Measurements from ENCODE around the gene HAL.

GRCh38 chr12:95996034-95996658 lies at the start of gene HAL:
- TF ChIP-seq CTCF (IDR thresholded peaks at IDR 0.05) (no peak), POLR2A (IDR thresholded peaks at IDR 0.05) (no peak), POLR2AphosphoS5 (IDR thresholded peaks at IDR 0.05; ENCODE audit: insufficient read depth in 1 of 2, low read depth in 1 of 2) (no peak)

Measured in vagina (tissue), 2 donors.